BE2C (cell line): ENCODE data around the gene LYRM4.

ENCODE experiments used
- DNase-seq: peaks from one replicate; pipeline ENCODE4 v3.0.0-alpha.2; 2020
- H3K27me3 ChIP-seq: fragments of 250-450 bp; sonication (Bioruptor Pico); 2 replicates; pipeline ENCODE4 v1.5.1; 2020; ENCODE audit warnings: mild to moderate bottlenecking
- H3K36me3 ChIP-seq: fragments of 250-450 bp; sonication (Bioruptor Pico); 2 replicates; pipeline ENCODE4 v1.5.1; 2020; ENCODE audit warnings: mild to moderate bottlenecking
- H3K4me1 ChIP-seq: fragments of 250-450 bp; sonication (Bioruptor Pico); 2 replicates; pipeline ENCODE4 v1.5.1; 2020
- H3K4me3 ChIP-seq: 2 replicates; pipeline ENCODE4 v1.5.1; 2011; ENCODE audit warnings: low read depth, low read length
- H3K9me3 ChIP-seq: fragments of 250-450 bp; sonication (Bioruptor Pico); 2 replicates; pipeline ENCODE4 v1.5.1; 2020
- CTCF ChIP-seq: IDR thresholded peaks from 2 replicates; pipeline ENCODE4 v1.5.1; 2012; ENCODE audit warnings: mild to moderate bottlenecking, low read depth, low read length

LYRM4 gene

GRCh38 chr6:5073992-5074391 is 186.8 kb downstream of the LYRM4 start:
- Histone ChIP-seq H3K9me3 (no peaks in the 10 kb centered on the region), H3K36me3 (no peaks in the 10 kb centered on the region), H3K4me1 (no peaks in the 10 kb centered on the region), H3K4me3 (no peak overlapping the region), H3K27me3 (no peaks in the 10 kb centered on the region)
- no peak for DNase-seq
- TF ChIP-seq CTCF = no peak

- Histone ChIP-seq H3K9me3 (no peaks in the 10 kb centered on the region), H3K27me3 (no peaks in the 10 kb centered on the region), H3K4me1 (no peaks in the 10 kb centered on the region), H3K4me3 (no peak overlapping the region), H3K36me3 (no peaks in the 10 kb centered on the region)
- DNase-seq = no peak
- TF ChIP-seq CTCF = no peak
Observed at GRCh38 chr6:5072440-5072839, 188.3 kb downstream of the LYRM4 start.

- Histone ChIP-seq H3K4me1 (no peaks in the 10 kb centered on the region), H3K36me3 (no peaks in the 10 kb centered on the region), H3K9me3 (no peaks in the 10 kb centered on the region), H3K27me3 (no peaks in the 10 kb centered on the region), H3K4me3 (no peak overlapping the region)
- no peak for TF ChIP-seq CTCF
- DNase-seq = no peak
Observed at GRCh38 chr6:5071216-5071615, 189.5 kb downstream of the LYRM4 start.

- Histone ChIP-seq H3K9me3 (no peaks in the 10 kb centered on the region), H3K4me1 (no peaks in the 10 kb centered on the region), H3K27me3 (no peaks in the 10 kb centered on the region), H3K36me3 (no peaks in the 10 kb centered on the region), H3K4me3 (no peak overlapping the region)
- no peak for DNase-seq
- TF ChIP-seq CTCF = no peak
Observed at GRCh38 chr6:5068153-5068751, 192.5 kb downstream of the LYRM4 start.

- no peak for DNase-seq
- no peak for TF ChIP-seq CTCF
Observed at GRCh38 chr6:5067305-5067704, 193.4 kb downstream of the LYRM4 start.

GRCh38 chr6:5066456-5067093 is 194.2 kb downstream of the LYRM4 start:
- H3K4me1 ChIP-seq = no peaks in the 10 kb centered on the region
- H3K4me3 ChIP-seq = no peak overlapping the region
- H3K27me3 ChIP-seq = no peaks in the 10 kb centered on the region
- no peaks in the 10 kb centered on the region for H3K9me3 ChIP-seq
- no peak for TF ChIP-seq CTCF
- DNase-seq = no peak
- H3K36me3 ChIP-seq = no peaks in the 10 kb centered on the region

More at GRCh38 chr6:5067305-5067704, 193.4 kb downstream of the LYRM4 start:
- Histone ChIP-seq H3K27me3 (no peaks in the 10 kb centered on the region), H3K4me3 (no peak overlapping the region), H3K9me3 (no peaks in the 10 kb centered on the region), H3K36me3 (no peaks in the 10 kb centered on the region), H3K4me1 (no peaks in the 10 kb centered on the region)
